HCT116 (cell line): ENCODE measurements around the gene RPLP1. TPM values are rescaled to one million over a fixed set of nuclear protein-coding genes. Genes with fewer than 3 reads are reported as not detected.

Experiments used
- ATAC-seq: fragments of 200-7000 bp; cut with Tn5 transposase; 2 replicates; pipeline ENCODE4 v1.9.1; 2020; ENCODE audit warnings: mild to moderate bottlenecking, moderate library complexity
- BruUV-seq: library from RNA; stranded (reverse); fragments of 400-500 nt; replicated peaks from 2 replicates; lab custom pipeline; 2021; lab: Mats Ljungman, UMichigan
- CTCF ChIA-PET: fragments of 300-600 bp; sonication (Branson Sonifier 250); formaldehyde crosslinking; loops from one replicate; lab custom pipeline; 2021; ENCODE audit warnings: antibody characterized with exemption; lab: Charles Lee
- POLR2A ChIA-PET: fragments of 300-600, 350-600 bp; sonication (Branson Sonifier 250); formaldehyde crosslinking; loops from one replicate; lab custom pipeline; 2021; ENCODE audit warnings: antibody characterized with exemption; lab: Charles Lee
- RAD21 ChIA-PET, 2 experiments: fragments of 300-600 bp; sonication (Branson Sonifier 250); formaldehyde crosslinking; loops; one replicate each; lab custom pipeline; 2023; ENCODE audit warnings: low total read pairs in 2 of 2; ENCODE audit not compliant: uncharacterized antibody in 2 of 2, unreplicated experiment in 2 of 2, low non-redundant PET in 1 of 2; lab: Charles Lee
- DNase-seq: peaks from one replicate; pipeline ENCODE4 v3.0.0-alpha.2; 2010; ENCODE audit warnings: low read depth, low spot score
- H2AFZ ChIP-seq: fragments of 200-600 bp; shearing (Covaris generic), sonication (generic); 2 replicates; pipeline ENCODE4 v1.6.1; 2017; ENCODE audit warnings: low read depth, mixed run types, mixed read lengths, antibody characterized with exemption, low read length; ENCODE audit not compliant: poor library complexity, severe bottlenecking
- H3K27ac ChIP-seq: 2 replicates; pipeline ENCODE4 v1.5.1; 2012; ENCODE audit warnings: low read depth, low read length
- H3K27me3 ChIP-seq: fragments of 200-600 bp; sonication (generic); 2 replicates; pipeline ENCODE4 v1.6.1; 2016; ENCODE audit warnings: mixed run types, low read length, mixed read lengths; ENCODE audit not compliant: insufficient read depth
- H3K36me3 ChIP-seq, 2 experiments: fragments of 200-500 bp in 1 of 2; fragments of 200-600 bp in 1 of 2; sonication (Bioruptor generic) in 1 of 2; sonication (generic) in 1 of 2; 2 replicates each; pipeline versions ENCODE4 v1.5.1 to v1.6.1; 2014 to 2016; ENCODE audit warnings: low read length in 2 of 2, inconsistent platforms in 1 of 2, mixed read lengths in 1 of 2, mixed run types in 1 of 2; ENCODE audit not compliant: insufficient read depth in 2 of 2, control insufficient read depth in 1 of 2
- H3K4me1 ChIP-seq, 2 experiments: fragments of 200-600 bp in 1 of 2; sonication (generic) in 1 of 2; 2 replicates each; pipeline versions ENCODE4 v1.5.1 to v1.6.1; 2012 to 2017; ENCODE audit warnings: low read length in 2 of 2, inconsistent platforms in 1 of 2, mild to moderate bottlenecking in 1 of 2, mixed read lengths in 1 of 2, mixed run types in 1 of 2, moderate library complexity in 1 of 2; ENCODE audit not compliant: insufficient read depth in 2 of 2, control insufficient read depth in 1 of 2
- H3K4me2 ChIP-seq: fragments of 200-600 bp; sonication (generic); 2 replicates; pipeline ENCODE4 v1.6.1; 2017; ENCODE audit warnings: mixed run types, low read length, mixed read lengths
- H3K4me3 ChIP-seq, 2 experiments: fragments of 200-600 bp in 1 of 2; sonication (generic) in 1 of 2; replicated peaks in 1 of 2; 2 replicates each; pipeline ENCODE4 v1.5.1; 2011 to 2016; ENCODE audit warnings: low read length in 2 of 2, control low read depth in 1 of 2, low read depth in 1 of 2, mild to moderate bottlenecking in 1 of 2, mixed read lengths in 1 of 2, mixed run types in 1 of 2
- H3K79me2 ChIP-seq: fragments of 200-600 bp; sonication (generic); 2 replicates; pipeline ENCODE4 v1.6.1; 2017; ENCODE audit warnings: mild to moderate bottlenecking, mixed run types, low read length, moderate library complexity, mixed read lengths; ENCODE audit not compliant: insufficient read depth
- H3K9ac ChIP-seq: fragments of 200-600 bp; sonication (generic); 2 replicates; pipeline ENCODE4 v1.6.1; 2016; ENCODE audit warnings: low read length, mixed read lengths
- H3K9me2 ChIP-seq: fragments of 200-600 bp; sonication (generic), shearing (Covaris generic); 2 replicates; pipeline ENCODE4 v1.6.1; 2017; ENCODE audit warnings: mixed run types, mild to moderate bottlenecking, moderate library complexity; ENCODE audit not compliant: insufficient read depth
- H3K9me3 ChIP-seq, 2 experiments: fragments of 200-500 bp in 1 of 2; fragments of 200-600 bp in 1 of 2; sonication (Bioruptor generic) in 1 of 2; sonication (generic) in 1 of 2; 2 replicates each; pipeline ENCODE4 v1.6.1; 2014 to 2017; ENCODE audit warnings: low read length in 2 of 2, mixed read lengths in 2 of 2, inconsistent platforms in 1 of 2, low read depth in 1 of 2, mild to moderate bottlenecking in 1 of 2, mixed run types in 1 of 2, moderate library complexity in 1 of 2; ENCODE audit not compliant: control insufficient read depth in 1 of 2, insufficient read depth in 1 of 2
- H4K20me1 ChIP-seq: fragments of 200-600 bp; sonication (generic), shearing (Covaris generic); 2 replicates; pipeline ENCODE4 v1.6.1; 2017; ENCODE audit warnings: mixed run types, mild to moderate bottlenecking, moderate library complexity; ENCODE audit not compliant: insufficient read depth
- ELF1 ChIP-seq: IDR thresholded peaks from 2 replicates; pipeline ENCODE4 v1.6.1; 2012; ENCODE audit warnings: low read depth, borderline replicate concordance
- EZH2phosphoT487 ChIP-seq: fragments of 200-600 bp; IDR thresholded peaks from 2 replicates; pipeline ENCODE4 v1.6.1; 2018; ENCODE audit warnings: antibody characterized with exemption, borderline replicate concordance
- POLR2A ChIP-seq: IDR thresholded peaks from 2 replicates; pipeline ENCODE4 v1.7.0; 2011; ENCODE audit warnings: borderline replicate concordance; ENCODE audit not compliant: insufficient read depth, insufficient read length; ENCODE audit errors: extremely low read depth
- YY1 ChIP-seq: IDR thresholded peaks from 2 replicates; pipeline ENCODE4 v1.6.1; 2011; ENCODE audit warnings: low read length, low read depth, moderate library complexity, mild to moderate bottlenecking; ENCODE audit not compliant: insufficient replicate concordance; ENCODE audit errors: extremely low read depth
- ZFX ChIP-seq: fragments of 450-650 bp; IDR thresholded peaks from 2 replicates; pipeline ENCODE4 v1.6.1; 2017
- intact Hi-C: fragments of 100-400 bp; cut with micrococcal nuclease; formaldehyde crosslinking; loops from 2 replicates; pipeline ENCODE4 v1.10.0; 2022
- total RNA-seq: library from RNA; stranded (reverse); gene quantifications from one replicate; pipeline ENCODE4 v1.2.1, GENCODE V29; 2021; ENCODE audit not compliant: unreplicated experiment
- TF ChIP-seq, protein P1 (sequence below): IDR thresholded peaks from 2 replicates; pipeline ENCODE4 v1.6.1; 2011; ENCODE audit warnings: mild to moderate bottlenecking, low read length, moderate library complexity; ENCODE audit not compliant: insufficient replicate concordance; ENCODE audit errors: extremely low read depth

The RPLP1 gene
- total RNA-seq, 1 experiment from 2014 or later = 3,138 TPM

DNA sequence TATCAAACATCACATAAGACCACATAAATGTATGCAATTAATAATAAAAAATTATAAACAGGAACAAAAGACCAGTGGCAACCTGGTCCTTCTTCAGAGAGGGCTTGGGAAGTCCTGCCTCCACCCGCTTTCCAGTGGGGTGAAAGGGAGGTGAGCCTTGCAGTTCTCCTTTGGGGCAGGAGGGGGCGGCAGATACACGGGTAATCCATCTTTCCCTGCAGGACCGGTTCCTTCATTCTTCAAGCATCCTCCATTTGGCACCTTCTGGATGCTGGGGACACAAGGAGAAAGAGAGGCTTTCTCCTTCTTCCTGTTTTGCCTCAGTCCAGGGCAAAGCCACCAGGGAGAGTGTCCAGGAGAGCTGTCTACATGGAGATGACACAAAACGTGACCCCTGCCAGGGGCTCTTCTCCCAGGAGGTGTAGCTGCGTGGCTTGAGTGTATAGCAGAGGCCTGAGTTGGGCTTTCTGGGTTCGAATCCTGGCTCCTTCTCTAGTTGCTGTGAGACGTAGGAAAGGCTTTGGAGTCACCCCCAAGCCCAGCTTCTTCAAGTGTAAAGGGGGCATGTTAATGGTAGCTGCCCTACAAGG, 23.2 kb downstream of the RPLP1 start (continued):
- TF ChIP-seq POLR2A = no peak
- TF ChIP-seq ZFX = no peak

DNA sequence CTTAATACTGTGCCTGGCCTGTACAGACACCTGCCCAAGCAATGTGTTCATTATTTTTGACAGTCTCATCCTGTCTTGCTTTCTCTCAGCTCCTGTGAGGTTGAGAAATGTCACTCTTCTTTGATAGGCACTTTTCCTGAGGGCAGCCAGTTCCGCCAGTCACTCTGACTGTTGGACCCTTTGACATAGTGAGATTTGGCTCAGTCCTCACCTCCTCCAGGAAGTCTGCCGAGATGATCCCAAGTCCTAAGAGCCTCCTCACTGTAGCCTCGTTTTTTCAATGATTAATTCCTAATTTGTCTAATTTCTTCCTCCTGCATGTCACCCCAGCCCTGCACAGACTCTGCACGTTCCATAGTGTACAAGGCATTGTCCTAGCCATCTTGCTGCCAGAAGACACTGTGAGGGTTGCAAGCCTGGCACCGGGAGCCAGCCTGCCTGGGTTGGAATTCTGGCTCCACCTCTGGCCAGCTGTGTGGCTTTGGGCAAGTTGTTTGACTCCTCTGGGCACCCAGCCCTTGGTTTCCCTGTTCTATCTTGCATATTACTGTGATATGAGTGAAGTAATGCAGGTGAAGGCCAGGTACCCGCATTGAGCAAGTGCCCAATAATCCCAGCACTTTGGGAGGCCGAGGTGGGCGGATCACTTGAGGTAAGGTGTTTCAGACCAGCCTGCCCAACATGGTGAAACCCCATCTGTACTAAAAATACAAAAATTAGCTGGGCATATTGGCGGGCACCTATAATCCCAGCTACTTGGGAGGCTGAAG, 24.3 kb downstream of the RPLP1 start:
- RAD21 ChIA-PET = no interaction called here
- no TSS peak for BruUV-seq
- no peak overlapping the region for H3K9ac ChIP-seq
- CTCF ChIA-PET = interaction anchor here (0.7 to 3.3 kb wide), 5 partner anchors 9 to 1011 kb away, joined by 3 to 19 read pairs (median 4); no protein-coding TSS in a partner anchor
- TF ChIP-seq ELF1 (no peak), YY1 (no peak), ZFX (no peak), EZH2phosphoT487 (no peak)
- TF ChIP-seq, protein P1, sequence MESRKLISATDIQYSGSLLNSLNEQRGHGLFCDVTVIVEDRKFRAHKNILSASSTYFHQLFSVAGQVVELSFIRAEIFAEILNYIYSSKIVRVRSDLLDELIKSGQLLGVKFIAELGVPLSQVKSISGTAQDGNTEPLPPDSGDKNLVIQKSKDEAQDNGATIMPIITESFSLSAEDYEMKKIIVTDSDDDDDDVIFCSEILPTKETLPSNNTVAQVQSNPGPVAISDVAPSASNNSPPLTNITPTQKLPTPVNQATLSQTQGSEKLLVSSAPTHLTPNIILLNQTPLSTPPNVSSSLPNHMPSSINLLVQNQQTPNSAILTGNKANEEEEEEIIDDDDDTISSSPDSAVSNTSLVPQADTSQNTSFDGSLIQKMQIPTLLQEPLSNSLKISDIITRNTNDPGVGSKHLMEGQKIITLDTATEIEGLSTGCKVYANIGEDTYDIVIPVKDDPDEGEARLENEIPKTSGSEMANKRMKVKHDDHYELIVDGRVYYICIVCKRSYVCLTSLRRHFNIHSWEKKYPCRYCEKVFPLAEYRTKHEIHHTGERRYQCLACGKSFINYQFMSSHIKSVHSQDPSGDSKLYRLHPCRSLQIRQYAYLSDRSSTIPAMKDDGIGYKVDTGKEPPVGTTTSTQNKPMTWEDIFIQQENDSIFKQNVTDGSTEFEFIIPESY = no peak
- no peaks in the 10 kb centered on the region for H3K9me3 ChIP-seq
- H3K4me2 ChIP-seq = no peak overlapping the region
- no peak overlapping the region for H3K27ac ChIP-seq
- no peak for DNase-seq
- no peaks in the 10 kb centered on the region for H3K79me2 ChIP-seq
- H3K36me3 ChIP-seq = no peaks in the 10 kb centered on the region
- H4K20me1 ChIP-seq = no peaks in the 10 kb centered on the region
- H3K27me3 ChIP-seq = no peaks in the 10 kb centered on the region
- POLR2A ChIA-PET = no interaction called here
- H3K4me3 ChIP-seq = no peak overlapping the region
- no peaks in the 10 kb centered on the region for H3K9me2 ChIP-seq
- intact Hi-C loops = loop anchor here (5.0 kb wide), 4 partner anchors 100 to 1010 kb away; no protein-coding TSS in a partner anchor
- H3K4me1 ChIP-seq = no peaks in the 10 kb centered on the region
- no peak for ATAC-seq
- H2AFZ ChIP-seq = no peak overlapping the region
